ENCODE measurements around the gene PHC1. TPM values are rescaled to one million over a fixed set of nuclear protein-coding genes. Genes with fewer than 3 reads are reported as not detected.
A peak's percentile ranks its signal among the peaks of the same experiment; 100 is the strongest.

Gene PHC1
- total RNA-seq, 1 donor: 27.6 TPM

- TF ChIP-seq, protein P1, sequence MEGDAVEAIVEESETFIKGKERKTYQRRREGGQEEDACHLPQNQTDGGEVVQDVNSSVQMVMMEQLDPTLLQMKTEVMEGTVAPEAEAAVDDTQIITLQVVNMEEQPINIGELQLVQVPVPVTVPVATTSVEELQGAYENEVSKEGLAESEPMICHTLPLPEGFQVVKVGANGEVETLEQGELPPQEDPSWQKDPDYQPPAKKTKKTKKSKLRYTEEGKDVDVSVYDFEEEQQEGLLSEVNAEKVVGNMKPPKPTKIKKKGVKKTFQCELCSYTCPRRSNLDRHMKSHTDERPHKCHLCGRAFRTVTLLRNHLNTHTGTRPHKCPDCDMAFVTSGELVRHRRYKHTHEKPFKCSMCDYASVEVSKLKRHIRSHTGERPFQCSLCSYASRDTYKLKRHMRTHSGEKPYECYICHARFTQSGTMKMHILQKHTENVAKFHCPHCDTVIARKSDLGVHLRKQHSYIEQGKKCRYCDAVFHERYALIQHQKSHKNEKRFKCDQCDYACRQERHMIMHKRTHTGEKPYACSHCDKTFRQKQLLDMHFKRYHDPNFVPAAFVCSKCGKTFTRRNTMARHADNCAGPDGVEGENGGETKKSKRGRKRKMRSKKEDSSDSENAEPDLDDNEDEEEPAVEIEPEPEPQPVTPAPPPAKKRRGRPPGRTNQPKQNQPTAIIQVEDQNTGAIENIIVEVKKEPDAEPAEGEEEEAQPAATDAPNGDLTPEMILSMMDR (IDR thresholded peaks at IDR 0.05; ENCODE audit: insufficient read depth, low read length): no peak
- peak overlapping the region; percentile 98 for H3K4me3 ChIP-seq (ENCODE audit: low read depth, low read length)
- DNase-seq (ENCODE audit: low read depth): no peak
Observed at GRCh38 chr12:8950221-8950527, 35.9 kb downstream of the PHC1 start.

- TF ChIP-seq, protein P1 (IDR thresholded peaks at IDR 0.05; ENCODE audit: insufficient read depth, low read length): no peak
- peak overlapping the region; percentile 98 for H3K4me3 ChIP-seq (ENCODE audit: low read depth, low read length)
- DNase-seq (ENCODE audit: low read depth): no peak
Observed at GRCh38 chr12:8950702-8951478, 36.6 kb downstream of the PHC1 start.

- DNase-seq (ENCODE audit: low read depth): no peak
- no peak overlapping the region for H3K4me3 ChIP-seq (ENCODE audit: low read depth, low read length)
- TF ChIP-seq, protein P1 (IDR thresholded peaks at IDR 0.05; ENCODE audit: insufficient read depth, low read length): no peak
Observed at GRCh38 chr12:8951744-8952143, 37.4 kb downstream of the PHC1 start.

- TF ChIP-seq, protein P1 (IDR thresholded peaks at IDR 0.05; ENCODE audit: insufficient read depth, low read length): no peak
- H3K4me3 ChIP-seq (ENCODE audit: low read depth, low read length): no peak overlapping the region
- no peak for DNase-seq (ENCODE audit: low read depth)
Observed at GRCh38 chr12:8953773-8954402, 39.6 kb downstream of the PHC1 start.

- TF ChIP-seq, protein P1 (IDR thresholded peaks at IDR 0.05; ENCODE audit: insufficient read depth, low read length): no peak
- DNase-seq (ENCODE audit: low read depth): no peak
- H3K4me3 ChIP-seq (ENCODE audit: low read depth, low read length): no peak overlapping the region
Observed at GRCh38 chr12:8956073-8956472, 41.8 kb downstream of the PHC1 start.

- TF ChIP-seq, protein P1 (IDR thresholded peaks at IDR 0.05; ENCODE audit: insufficient read depth, low read length): no peak
- no peak for DNase-seq (ENCODE audit: low read depth)
- no peak overlapping the region for H3K4me3 ChIP-seq (ENCODE audit: low read depth, low read length)
Observed at GRCh38 chr12:8956772-8957171, 42.5 kb downstream of the PHC1 start.

Data from fibroblast of the aortic adventitia (primary cell).